ENCODE data around the gene ANKRD11. TPM values are rescaled to one million over a fixed set of nuclear protein-coding genes. Genes with fewer than 3 reads are reported as not detected.

ANKRD11 gene
- total RNA-seq, 1 experiment from 2014 or later = 297 TPM

- POLR2A ChIA-PET = no interaction called here
- CTCF ChIA-PET = no interaction called here
These were observed 252.6 kb downstream of the ANKRD11 start for GRCh38 chr16:89237733-89238132.

GRCh38 chr16:89233678-89234490, 256.5 kb downstream of the ANKRD11 start:
- Histone ChIP-seq H3K4me1 (no peaks in the 10 kb centered on the region), H3K36me3 (ENCODE audit: control insufficient read depth, insufficient read depth, low read length) (peaks cover 3% of the 10 kb centered on the region), H3K9me3 (peaks cover 4% of the 10 kb centered on the region; the same call in 1 of the 2 replicates), H3K27me3 (replicated peaks; ENCODE audit: control insufficient read depth, insufficient read depth, low read length) (no peaks in the 10 kb centered on the region), H3K4me3 (ENCODE audit: low read depth, low read length) (no peak overlapping the region)
- TF ChIP-seq CTCF (IDR thresholded peaks at IDR 0.05; ENCODE audit: insufficient read depth in 1 of 2, low read depth in 1 of 2, low read length in 1 of 2, severe bottlenecking in 1 of 2, unreplicated experiment in 1 of 2) = no peak
- Mint-ChIP-seq H3K36me3 (ENCODE audit: insufficient read depth, unreplicated experiment) (peaks cover 54% of the 10 kb centered on the region), H3K27me3 (ENCODE audit: insufficient read depth, unreplicated experiment) (no peaks in the 10 kb centered on the region), H3K27ac (ENCODE audit: unreplicated experiment) (no peak overlapping the region), H3K4me3 (ENCODE audit: unreplicated experiment) (no peak overlapping the region), H3K9me3 (ENCODE audit: unreplicated experiment) (peaks cover 22% of the 10 kb centered on the region), H3K4me1 (ENCODE audit: low read depth, unreplicated experiment) (no peaks in the 10 kb centered on the region)
- DNase-seq = no peak
- intact Hi-C loops (cut with micrococcal nuclease; ENCODE audit: unreplicated experiment) = no loop called here
- BruUV-seq (replicated peaks) = no TSS peak
- POLR2A ChIA-PET = no interaction called here
- CTCF ChIA-PET = no interaction called here

More at GRCh38 chr16:89237733-89238132, 252.6 kb downstream of the ANKRD11 start:
- Mint-ChIP-seq H3K4me1 (ENCODE audit: low read depth, unreplicated experiment) (no peaks in the 10 kb centered on the region), H3K36me3 (ENCODE audit: insufficient read depth, unreplicated experiment) (peaks cover 44% of the 10 kb centered on the region), H3K27me3 (ENCODE audit: insufficient read depth, unreplicated experiment) (no peaks in the 10 kb centered on the region), H3K27ac (ENCODE audit: unreplicated experiment) (no peak overlapping the region), H3K9me3 (ENCODE audit: unreplicated experiment) (peaks cover 12% of the 10 kb centered on the region), H3K4me3 (ENCODE audit: unreplicated experiment) (no peak overlapping the region)
- Histone ChIP-seq H3K4me3 (ENCODE audit: low read depth, low read length) (no peak overlapping the region), H3K27me3 (replicated peaks; ENCODE audit: control insufficient read depth, insufficient read depth, low read length) (no peaks in the 10 kb centered on the region), H3K36me3 (ENCODE audit: control insufficient read depth, insufficient read depth, low read length) (0 out of 2 replicates have a peak, but pooled peaks cover 2% of the 10 kb centered on the region), H3K9me3 (peaks cover 6% of the 10 kb centered on the region; the same call in 1 of the 2 replicates), H3K4me1 (no peaks in the 10 kb centered on the region)
- no peak for TF ChIP-seq CTCF (IDR thresholded peaks at IDR 0.05; ENCODE audit: insufficient read depth in 1 of 2, low read depth in 1 of 2, low read length in 1 of 2, severe bottlenecking in 1 of 2, unreplicated experiment in 1 of 2)
- BruUV-seq (replicated peaks) = no TSS peak
- DNase-seq = no peak
- intact Hi-C loops (cut with micrococcal nuclease; ENCODE audit: unreplicated experiment) = no loop called here

GRCh38 chr16:89232107-89232506, 258.3 kb downstream of the ANKRD11 start:
- Histone ChIP-seq H3K9me3 (peaks cover 7% of the 10 kb centered on the region; the same call in 1 of the 2 replicates), H3K4me3 (ENCODE audit: low read depth, low read length) (no peak overlapping the region), H3K4me1 (no peaks in the 10 kb centered on the region), H3K27me3 (replicated peaks; ENCODE audit: control insufficient read depth, insufficient read depth, low read length) (no peaks in the 10 kb centered on the region), H3K36me3 (ENCODE audit: control insufficient read depth, insufficient read depth, low read length) (peaks cover 10% of the 10 kb centered on the region)
- H3K27me3 Mint-ChIP-seq (ENCODE audit: insufficient read depth, unreplicated experiment) = no peaks in the 10 kb centered on the region
- no TSS peak for BruUV-seq (replicated peaks)
- POLR2A ChIA-PET = no interaction called here
- no peak overlapping the region for H3K27ac Mint-ChIP-seq (ENCODE audit: unreplicated experiment)
- CTCF ChIA-PET = no interaction called here
- intact Hi-C loops (cut with micrococcal nuclease; ENCODE audit: unreplicated experiment) = no loop called here
- no peak for TF ChIP-seq CTCF (IDR thresholded peaks at IDR 0.05; ENCODE audit: insufficient read depth in 1 of 2, low read depth in 1 of 2, low read length in 1 of 2, severe bottlenecking in 1 of 2, unreplicated experiment in 1 of 2)
- peaks cover 65% of the 10 kb centered on the region for H3K36me3 Mint-ChIP-seq (ENCODE audit: insufficient read depth, unreplicated experiment)
- no peak for DNase-seq
- peaks cover 38% of the 10 kb centered on the region for H3K9me3 Mint-ChIP-seq (ENCODE audit: unreplicated experiment)
- no peaks in the 10 kb centered on the region for H3K4me1 Mint-ChIP-seq (ENCODE audit: low read depth, unreplicated experiment)
- no peak overlapping the region for H3K4me3 Mint-ChIP-seq (ENCODE audit: unreplicated experiment)

Data from Caco-2 (cell line).